SU-DHL-6 (cell line): ENCODE results near the gene SLC25A45.

Experiments used
- EZH2phosphoT487 ChIP-seq: fragments of 200-600 bp; sonication (generic), shearing (Covaris generic); conservative IDR thresholded peaks from 2 replicates; pipeline ENCODE4 v1.6.1; 2018; ENCODE audit warnings: mild to moderate bottlenecking, antibody characterized with exemption, low read length, moderate library complexity, mixed read lengths
- TF ChIP-seq, protein P1 (sequence below): fragments of 200-600 bp; sonication (generic); IDR thresholded peaks from one replicate; pipeline ENCODE4 v1.5.1; 2017; ENCODE audit warnings: antibody characterized with exemption, mild to moderate bottlenecking, low read length, moderate library complexity; ENCODE audit not compliant: insufficient read depth, poor library complexity, severe bottlenecking

DNA sequence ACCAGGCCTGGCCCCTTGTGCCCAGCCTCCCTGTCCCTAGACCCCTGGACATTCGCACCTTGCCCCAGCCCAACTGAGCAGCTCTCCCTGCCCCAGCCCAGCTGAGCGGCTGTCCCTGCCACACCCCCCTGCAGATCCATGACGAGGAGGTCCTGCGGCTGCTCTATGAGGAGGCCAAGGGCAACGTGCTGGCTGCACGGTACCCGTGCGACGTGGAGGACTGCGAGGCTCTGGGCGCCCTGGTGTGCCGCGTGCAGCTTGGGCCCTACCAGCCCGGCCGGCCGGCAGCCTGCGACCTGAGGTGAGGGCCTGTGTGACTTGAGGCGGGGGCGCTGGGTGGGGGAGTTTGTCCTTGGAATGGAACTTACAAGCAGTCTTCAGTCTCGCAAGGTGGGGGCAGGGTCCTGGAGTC lies 11.7 kb upstream of the SLC25A45 start:
- TF ChIP-seq, protein P1, sequence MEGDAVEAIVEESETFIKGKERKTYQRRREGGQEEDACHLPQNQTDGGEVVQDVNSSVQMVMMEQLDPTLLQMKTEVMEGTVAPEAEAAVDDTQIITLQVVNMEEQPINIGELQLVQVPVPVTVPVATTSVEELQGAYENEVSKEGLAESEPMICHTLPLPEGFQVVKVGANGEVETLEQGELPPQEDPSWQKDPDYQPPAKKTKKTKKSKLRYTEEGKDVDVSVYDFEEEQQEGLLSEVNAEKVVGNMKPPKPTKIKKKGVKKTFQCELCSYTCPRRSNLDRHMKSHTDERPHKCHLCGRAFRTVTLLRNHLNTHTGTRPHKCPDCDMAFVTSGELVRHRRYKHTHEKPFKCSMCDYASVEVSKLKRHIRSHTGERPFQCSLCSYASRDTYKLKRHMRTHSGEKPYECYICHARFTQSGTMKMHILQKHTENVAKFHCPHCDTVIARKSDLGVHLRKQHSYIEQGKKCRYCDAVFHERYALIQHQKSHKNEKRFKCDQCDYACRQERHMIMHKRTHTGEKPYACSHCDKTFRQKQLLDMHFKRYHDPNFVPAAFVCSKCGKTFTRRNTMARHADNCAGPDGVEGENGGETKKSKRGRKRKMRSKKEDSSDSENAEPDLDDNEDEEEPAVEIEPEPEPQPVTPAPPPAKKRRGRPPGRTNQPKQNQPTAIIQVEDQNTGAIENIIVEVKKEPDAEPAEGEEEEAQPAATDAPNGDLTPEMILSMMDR = no peak
- no peak for TF ChIP-seq EZH2phosphoT487
